Stimulated activated CD4-positive, alpha-beta T cell treated with anti-CD3 and anti-CD28 coated beads, Interleukin-2, amount 100 ng/mL, for 4 hours (primary cell): ENCODE results near the gene PRAMEF4.
"Not testable (repeated sequence)": the region's sequence is repeated elsewhere in the genome, so short reads cannot be mapped to it uniquely, and the experiment has no call there.

Experiments
- DNase-seq: peaks from one replicate; pipeline ENCODE4 v3.0.0-alpha.2; 2020; ENCODE audit warnings: low read depth

Gene PRAMEF4

GRCh38 chr1:12886101-12886500, at the start of gene PRAMEF4:
Gene PRAMEF4, minus strand, starts transcription at chr1:12886201. Its CDS starts 2,807 bp downstream, at chr1:12883394.
- not testable (repeated sequence) for DNase-seq

- not testable (repeated sequence) for DNase-seq
These were observed 38.4 kb upstream of the PRAMEF4 start for GRCh38 chr1:12924368-12924767.

GRCh38 chr1:12921749-12922148, 35.7 kb upstream of the PRAMEF4 start:
- not testable (repeated sequence) for DNase-seq

- not testable (repeated sequence) for DNase-seq
These were observed 30.3 kb upstream of the PRAMEF4 start, which contains the start of gene PRAMEF7 for GRCh38 chr1:12916310-12916709. Gene PRAMEF7, plus strand, starts transcription at chr1:12916610. Its CDS starts 1,083 bp downstream, at chr1:12917693.

GRCh38 chr1:12903793-12904572, 18.0 kb upstream of the PRAMEF4 start:
- DNase-seq = not testable (repeated sequence)

GRCh38 chr1:12899186-12899585, 13.2 kb upstream of the PRAMEF4 start:
- DNase-seq = not testable (repeated sequence)

- not testable (repeated sequence) for DNase-seq
These were observed 12.2 kb upstream of the PRAMEF4 start, which contains the start of gene PRAMEF10 for GRCh38 chr1:12898170-12898569. Gene PRAMEF10, minus strand, starts transcription at chr1:12898270. Its CDS starts 2,423 bp downstream, at chr1:12895847.

GRCh38 chr1:12878453-12878852, 7.5 kb downstream of the PRAMEF4 start:
- DNase-seq = not testable (repeated sequence)

GRCh38 chr1:12863131-12863880, 22.7 kb downstream of the PRAMEF4 start:
- not testable (repeated sequence) for DNase-seq

GRCh38 chr1:12856786-12857185, 29.2 kb downstream of the PRAMEF4 start, which contains the start of gene PRAMEF2:
Gene PRAMEF2, plus strand, starts transcription at chr1:12857086. Its CDS starts 1,924 bp downstream, at chr1:12859010.
- not testable (repeated sequence) for DNase-seq

GRCh38 chr1:12851779-12852178, 34.2 kb downstream of the PRAMEF4 start:
- DNase-seq = no peak

- not testable (repeated sequence) for DNase-seq
These were observed 37.4 kb downstream of the PRAMEF4 start, which contains the start of gene HNRNPCL1 for GRCh38 chr1:12848620-12849019. Gene HNRNPCL1, minus strand, starts transcription at chr1:12848720. Its CDS starts 431 bp downstream, at chr1:12848289.

GRCh38 chr1:12833251-12833650, 52.8 kb downstream of the PRAMEF4 start:
- DNase-seq = not testable (repeated sequence)

GRCh38 chr1:12831310-12831709, 54.7 kb downstream of the PRAMEF4 start, which contains the start of gene PRAMEF11:
Gene PRAMEF11, minus strand, starts transcription at chr1:12831410. Its CDS starts 2,621 bp downstream, at chr1:12828789.
- DNase-seq = not testable (repeated sequence)
